T47D (cell line): Measurements from ENCODE around the gene PIK3CB.

Experiments
- DNase-seq, 2 experiments: peaks; one replicate each; pipeline versions ENCODE4 v3.0.0 to v3.0.0-alpha.2; 2011 to 2012; ENCODE audit warnings: low read depth in 1 of 2, low spot score in 1 of 2
- JUND ChIP-seq: IDR thresholded peaks from 2 replicates; pipeline ENCODE4 v1.6.1; 2012; ENCODE audit warnings: low read depth
- in situ Hi-C: cut with HindIII; loops from 2 replicates; pipeline ENCODE4 v1.10.0; 2016; ENCODE audit warnings: low sequenced_read_pairs, low pct_unique_long_range_greater_than_20kb

The PIK3CB gene

DNA sequence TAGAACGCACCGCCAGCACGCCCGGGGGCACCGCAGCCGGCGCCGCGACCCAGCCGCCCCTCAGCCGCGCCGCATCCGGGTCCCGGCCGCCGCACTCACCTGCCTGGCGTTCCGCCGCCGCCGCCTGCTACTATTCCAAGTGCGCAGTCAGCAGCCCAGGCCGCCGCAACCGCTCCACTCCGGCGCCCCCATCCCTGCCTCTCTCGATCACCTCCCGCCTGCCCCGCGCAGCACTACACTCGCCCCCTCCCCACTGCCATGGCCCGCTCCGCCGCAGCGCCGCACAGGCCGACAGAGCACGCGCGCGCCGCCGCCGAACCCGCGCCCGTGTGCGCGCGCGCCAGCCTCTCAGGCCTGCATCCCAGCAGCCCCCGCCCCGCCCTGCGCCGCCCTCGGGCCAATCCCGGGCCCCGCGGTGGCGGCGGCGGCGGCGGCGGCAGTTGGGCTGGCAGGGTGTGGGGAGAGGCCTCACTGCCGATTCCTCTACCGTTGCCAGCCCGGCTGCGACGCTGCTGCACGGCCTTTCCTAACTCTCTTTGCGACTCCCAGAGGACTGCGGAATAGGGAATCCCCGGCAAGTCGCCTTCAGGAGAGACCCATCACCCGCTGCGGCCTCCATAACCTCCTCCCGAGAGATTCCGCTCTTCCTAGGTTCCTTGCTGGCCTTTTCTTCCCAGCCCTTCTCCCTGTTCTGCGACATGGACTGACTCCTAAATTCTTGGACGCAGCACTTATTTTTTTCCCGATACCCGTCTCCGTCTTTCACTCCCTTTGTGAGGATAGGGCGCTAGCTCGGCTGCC is at the start of gene PIK3CB:
PIK3CB (minus strand) TSS at position 333 of the 801 bp plus-strand sequence. CDS start 75,585 bp downstream, outside the sequence.
- peak; percentile 89 to 95 for DNase-seq
- in situ Hi-C loops: no loop called here
- TF ChIP-seq JUND: no peak

DNA sequence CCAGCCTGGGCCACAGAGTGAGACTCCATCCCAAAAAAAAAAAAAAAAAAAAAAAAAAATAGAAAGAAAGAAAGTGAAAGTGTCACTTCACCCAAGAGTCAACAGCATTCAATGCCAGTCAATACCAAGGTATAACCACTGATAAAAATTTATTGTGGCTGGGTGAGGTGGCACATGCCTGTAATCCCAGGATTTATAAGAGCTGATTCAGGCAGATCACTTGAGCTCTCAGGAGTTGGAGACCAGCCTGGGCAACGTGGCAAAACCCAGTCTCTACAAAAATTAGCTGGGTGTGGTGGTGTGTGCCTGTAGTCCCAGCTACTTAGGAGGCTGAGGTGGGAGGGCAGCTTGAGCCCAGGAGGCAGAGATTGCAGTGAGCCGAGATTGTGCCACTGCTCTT is 46.5 kb upstream of the PIK3CB start:
- no peak for TF ChIP-seq JUND
- no peak for DNase-seq
- in situ Hi-C loops: no loop called here

DNA sequence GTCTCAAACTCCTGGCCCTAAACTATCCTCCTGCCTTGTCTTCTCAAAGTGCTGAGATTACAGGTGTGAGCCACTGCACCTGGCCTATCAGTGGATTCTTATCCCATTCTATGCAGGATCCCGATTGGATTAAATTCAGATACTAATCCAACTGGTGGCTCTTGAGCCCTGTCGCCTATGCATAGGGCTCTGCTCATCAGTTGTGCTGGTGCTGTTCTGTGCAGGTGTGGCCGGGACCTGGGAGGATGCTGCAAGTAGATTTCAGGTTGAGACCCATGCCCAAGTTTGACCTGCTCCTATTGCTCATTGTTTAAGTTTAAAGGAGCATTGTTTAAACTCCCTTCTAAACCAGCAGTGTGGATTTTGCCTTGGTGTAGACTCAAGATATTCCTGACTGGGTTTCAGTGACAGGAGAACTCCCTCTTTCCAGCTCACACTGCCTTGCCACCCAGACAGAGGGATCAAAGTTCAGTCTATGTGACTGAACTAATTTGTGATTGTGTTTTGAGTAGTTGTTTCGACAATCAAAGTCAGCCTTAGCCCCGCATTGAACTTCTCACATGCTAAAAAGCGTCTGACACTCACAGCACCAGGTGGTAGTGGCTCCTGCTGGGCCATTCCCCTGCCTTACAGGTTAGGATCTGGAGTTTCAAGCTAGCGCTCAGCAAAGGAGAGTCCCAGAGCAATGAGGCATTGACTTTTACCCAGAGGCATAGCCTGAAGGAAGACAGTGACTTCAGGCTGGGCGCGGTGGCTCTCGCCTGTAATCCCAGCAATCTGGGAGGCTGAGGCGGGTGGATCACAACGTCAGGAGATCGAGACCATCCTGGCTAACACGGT is 45.0 kb upstream of the PIK3CB start:
- TF ChIP-seq JUND: no peak
- in situ Hi-C loops: no loop called here
- no peak for DNase-seq

DNA sequence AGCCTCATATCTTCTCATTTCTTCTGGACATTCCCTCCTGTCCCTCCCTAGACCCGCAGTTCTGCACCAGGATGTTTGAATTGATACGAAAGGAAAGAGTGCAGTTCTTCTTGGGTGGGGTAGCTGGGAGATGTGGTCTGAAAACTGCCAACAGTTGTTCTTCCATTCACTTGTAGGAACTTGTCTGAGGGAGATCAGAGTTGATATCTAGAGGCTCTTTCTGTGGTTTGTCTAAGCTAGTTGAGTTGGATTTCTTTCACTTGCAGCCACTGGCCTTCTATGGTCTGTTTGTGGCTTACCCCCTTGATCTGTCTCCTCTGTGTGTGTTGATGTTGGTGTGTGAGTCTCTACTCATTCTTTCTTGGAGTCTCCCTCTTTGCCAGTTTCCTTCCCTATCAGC is 42.5 kb upstream of the PIK3CB start:
- in situ Hi-C loops: no loop called here
- no peak for DNase-seq
- no peak for TF ChIP-seq JUND

DNA sequence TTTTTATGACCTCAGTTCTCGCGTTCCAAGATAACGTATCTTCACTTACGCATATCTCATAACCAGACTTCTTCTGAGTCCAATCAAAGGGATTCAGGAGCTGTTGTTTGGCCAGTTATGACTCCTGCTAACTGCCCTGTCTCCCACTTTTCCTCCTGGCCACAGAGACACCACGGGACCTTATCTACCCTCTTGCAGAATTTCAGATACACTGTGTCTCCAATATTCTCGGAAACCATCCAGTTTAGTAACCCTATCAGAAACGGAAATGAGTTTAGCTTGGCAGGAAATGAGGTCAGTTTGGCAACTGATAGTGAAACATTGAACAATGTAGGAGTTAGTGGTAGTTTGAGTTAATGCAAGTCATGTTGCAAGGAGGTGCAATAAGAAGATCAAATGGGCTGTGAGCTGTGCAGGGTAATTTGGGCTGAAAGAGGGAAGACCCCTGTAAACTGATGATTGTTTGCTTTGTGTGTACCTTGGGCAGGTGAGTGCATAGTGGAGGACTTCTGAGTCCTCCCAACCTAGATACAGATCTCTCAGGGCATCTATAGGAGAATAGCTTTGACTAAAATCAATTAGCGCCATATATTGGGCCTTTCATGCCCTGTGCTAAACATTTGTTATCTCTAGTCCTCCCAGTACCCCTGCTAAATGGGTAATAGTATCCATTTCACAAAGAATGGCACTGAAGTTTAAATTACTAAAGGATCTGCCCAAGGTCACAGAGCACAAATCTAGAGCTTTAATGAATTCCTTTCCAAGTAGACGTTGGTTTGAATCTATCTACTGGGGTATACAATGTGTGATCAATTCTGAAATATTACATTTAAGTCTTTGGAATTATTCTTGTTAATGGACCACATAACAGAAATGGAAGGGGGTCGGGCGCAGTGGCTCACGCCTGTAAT is 41.3 kb upstream of the PIK3CB start:
- no peak for DNase-seq
- TF ChIP-seq JUND: no peak
- in situ Hi-C loops: no loop called here

DNA sequence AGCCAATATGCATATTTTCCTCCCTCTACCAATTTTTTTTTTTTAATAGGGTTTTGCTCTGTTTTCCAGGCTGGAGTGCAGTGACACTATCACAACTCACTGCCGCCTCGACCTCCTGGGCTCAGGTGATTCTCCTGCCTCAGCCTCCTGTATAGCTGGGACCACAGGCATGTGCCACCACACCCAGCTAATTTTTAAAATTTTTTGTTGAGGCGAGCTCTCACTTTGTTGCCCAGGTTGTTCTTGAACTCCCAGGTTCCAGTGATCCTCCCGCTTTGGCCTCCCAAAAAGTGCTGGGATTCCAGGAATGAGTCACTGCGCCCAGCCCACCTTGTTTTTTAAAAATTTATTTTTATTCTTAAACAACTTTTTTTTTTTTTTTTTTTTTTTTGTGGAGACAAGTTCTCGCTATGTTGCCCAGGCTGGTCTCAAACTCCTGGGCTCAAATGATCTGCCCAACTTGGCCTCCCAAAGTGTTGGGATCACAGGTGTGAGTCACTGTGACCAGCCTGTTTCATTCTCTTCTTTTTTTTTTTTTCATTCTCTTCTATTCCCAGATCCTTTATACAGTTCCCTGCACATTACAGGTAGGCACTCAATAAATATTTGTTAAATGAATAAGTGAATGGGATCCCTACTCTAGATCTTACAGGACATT is 40.5 kb upstream of the PIK3CB start:
- no peak for DNase-seq
- in situ Hi-C loops: no loop called here
- no peak for TF ChIP-seq JUND

DNA sequence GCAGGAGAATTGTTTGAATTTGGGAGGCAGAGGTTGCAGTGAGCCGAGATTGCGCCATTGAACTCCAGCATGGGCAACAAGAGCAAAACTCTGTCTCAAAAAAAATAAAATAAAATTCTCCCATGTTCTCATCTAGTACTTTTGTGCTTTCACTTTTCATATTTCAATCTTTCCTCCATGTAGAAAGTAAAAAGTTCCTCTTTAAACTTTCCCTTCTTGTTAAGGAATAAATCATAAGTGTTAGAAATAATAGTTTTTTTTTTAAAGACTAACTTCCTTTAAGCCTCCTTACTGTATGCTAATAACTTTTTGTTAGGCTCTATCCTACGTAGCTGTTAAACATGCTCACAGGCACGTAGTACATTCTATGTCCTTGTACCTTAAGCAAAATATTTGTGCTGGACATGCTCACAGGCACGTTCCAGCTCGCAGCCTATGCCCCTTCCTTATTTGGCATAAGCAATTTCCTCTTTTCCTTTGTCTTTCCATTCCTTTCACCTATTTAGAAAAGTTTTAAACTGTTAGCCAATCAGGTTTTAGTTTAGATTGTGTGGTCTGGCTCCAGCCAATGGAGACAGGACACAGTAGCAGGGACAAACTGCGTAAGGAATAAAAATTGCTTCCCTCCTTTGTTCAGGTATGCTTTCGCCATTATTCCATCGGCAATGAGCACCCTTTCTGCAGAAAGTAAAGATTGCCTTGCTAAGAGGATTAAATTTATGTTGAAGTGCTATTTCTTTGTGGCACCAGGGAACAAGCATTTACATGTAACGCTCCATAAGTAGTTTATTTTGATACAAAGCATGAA is 38.9 kb upstream of the PIK3CB start:
- no peak for DNase-seq
- TF ChIP-seq JUND: no peak
- in situ Hi-C loops: no loop called here

DNA sequence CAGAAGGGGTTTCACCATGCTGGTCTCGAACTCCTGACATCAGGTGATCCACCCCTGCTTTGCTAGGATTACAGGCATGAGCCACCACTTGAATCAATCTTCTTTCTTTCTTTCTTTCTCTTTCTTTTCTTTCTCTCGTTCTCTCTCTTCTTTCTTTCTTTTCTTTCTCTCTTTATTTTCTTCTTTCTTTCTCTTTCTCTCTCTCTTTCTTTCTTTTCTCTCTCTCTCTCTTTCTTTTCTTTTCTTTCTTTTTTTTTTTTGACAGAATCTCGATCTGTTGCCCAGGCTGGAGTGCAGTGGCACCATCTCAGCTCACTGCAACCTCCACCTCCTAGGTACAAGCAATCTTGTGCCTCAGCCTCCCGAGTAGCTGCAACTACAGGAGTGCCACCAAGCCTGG is 37.9 kb upstream of the PIK3CB start:
- in situ Hi-C loops: no loop called here
- TF ChIP-seq JUND: no peak
- no peak for DNase-seq

DNA sequence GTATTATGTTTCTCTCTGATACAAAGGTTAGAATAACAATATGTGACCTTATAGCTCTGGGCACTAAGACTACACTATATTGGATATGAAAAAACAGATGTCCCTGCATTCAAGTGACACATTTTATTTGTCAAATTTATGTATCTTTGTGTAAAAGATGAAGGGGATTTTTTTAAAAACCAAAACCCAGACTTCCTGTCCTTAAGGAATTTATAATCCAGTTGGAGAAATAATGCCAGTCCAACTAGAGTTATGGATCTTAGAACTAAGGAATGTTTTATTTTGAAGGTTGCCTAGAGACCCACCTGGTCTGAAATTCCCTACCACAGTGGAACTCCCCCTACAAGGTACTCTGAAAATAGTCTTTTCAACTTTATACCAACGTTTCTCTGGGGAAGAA is 33.3 kb upstream of the PIK3CB start:
- no peak for TF ChIP-seq JUND
- in situ Hi-C loops: no loop called here
- no peak for DNase-seq

DNA sequence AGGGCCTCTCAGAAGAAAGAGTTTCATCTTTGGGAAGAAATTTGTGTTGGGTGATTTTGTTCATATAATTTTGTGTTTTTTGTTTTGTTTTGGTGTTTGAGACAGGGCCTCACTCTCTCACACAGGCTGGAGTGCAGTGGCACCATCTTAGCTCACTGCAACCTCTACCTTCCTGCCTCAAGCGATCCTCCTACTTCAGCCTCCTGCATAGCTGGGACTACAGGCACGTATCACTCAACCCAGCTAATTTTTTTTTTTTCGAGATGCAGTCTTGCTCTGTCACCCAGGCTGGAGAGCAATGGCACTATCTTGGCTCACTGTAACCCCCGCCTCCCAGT is 29.0 kb upstream of the PIK3CB start:
- no peak for DNase-seq
- TF ChIP-seq JUND: no peak
- in situ Hi-C loops: no loop called here
